ENCODE results near the gene GPR158.

DNA sequence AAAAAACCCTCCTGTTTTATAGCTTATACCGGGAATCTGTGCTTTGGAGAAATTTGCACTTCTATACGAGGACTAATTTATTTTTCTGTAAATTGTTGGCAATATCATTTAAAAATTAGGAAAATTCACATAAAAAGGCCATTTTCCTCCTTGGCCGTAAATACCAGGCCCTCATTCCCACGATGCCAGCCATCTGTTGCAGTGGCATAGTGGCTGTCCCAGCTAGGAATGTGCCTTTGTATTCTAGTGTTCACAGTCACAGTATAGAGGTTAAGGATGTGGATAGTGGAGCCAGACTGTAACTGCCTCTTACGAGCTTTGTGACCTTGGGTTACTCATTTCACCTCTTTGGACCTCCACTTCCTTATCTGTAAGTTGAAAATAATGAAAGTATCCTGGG is 312.5 kb downstream of the GPR158 start:
- TF ChIP-seq, protein P1, sequence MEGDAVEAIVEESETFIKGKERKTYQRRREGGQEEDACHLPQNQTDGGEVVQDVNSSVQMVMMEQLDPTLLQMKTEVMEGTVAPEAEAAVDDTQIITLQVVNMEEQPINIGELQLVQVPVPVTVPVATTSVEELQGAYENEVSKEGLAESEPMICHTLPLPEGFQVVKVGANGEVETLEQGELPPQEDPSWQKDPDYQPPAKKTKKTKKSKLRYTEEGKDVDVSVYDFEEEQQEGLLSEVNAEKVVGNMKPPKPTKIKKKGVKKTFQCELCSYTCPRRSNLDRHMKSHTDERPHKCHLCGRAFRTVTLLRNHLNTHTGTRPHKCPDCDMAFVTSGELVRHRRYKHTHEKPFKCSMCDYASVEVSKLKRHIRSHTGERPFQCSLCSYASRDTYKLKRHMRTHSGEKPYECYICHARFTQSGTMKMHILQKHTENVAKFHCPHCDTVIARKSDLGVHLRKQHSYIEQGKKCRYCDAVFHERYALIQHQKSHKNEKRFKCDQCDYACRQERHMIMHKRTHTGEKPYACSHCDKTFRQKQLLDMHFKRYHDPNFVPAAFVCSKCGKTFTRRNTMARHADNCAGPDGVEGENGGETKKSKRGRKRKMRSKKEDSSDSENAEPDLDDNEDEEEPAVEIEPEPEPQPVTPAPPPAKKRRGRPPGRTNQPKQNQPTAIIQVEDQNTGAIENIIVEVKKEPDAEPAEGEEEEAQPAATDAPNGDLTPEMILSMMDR (conservative IDR thresholded peaks at IDR 0.05 in 1 of 2, IDR thresholded peaks at IDR 0.05 in 1 of 2; ENCODE audit: low read depth in 1 of 2, low read length in 2 of 2) = no peak
- no peak for TF ChIP-seq EZH2 (IDR thresholded peaks at IDR 0.05; ENCODE audit: low read length, missing control alignments)

Measured in fibroblast of lung (primary cell).